K562 (cell line): ENCODE measurements around the gene SRCAP. TPM values are rescaled to one million over a fixed set of nuclear protein-coding genes. Genes with fewer than 3 reads are reported as not detected.
A peak's percentile ranks its signal among the peaks of the same experiment; 100 is the strongest.

Experiments
- EGR1 ChIP-seq: fragments of 450-650 bp; conservative IDR thresholded peaks from 2 replicates; pipeline ENCODE4 v1.6.1; 2017; ENCODE audit warnings: mild to moderate bottlenecking
- ELF1 ChIP-seq: fragments of 200-800 bp; sonication (Bioruptor generic); IDR thresholded peaks from 2 replicates; pipeline ENCODE4 v1.6.1; 2016; ENCODE audit warnings: missing genetic modification characterization, missing compliant biosample characterization
- FOXK1 ChIP-seq: sonication (generic); formaldehyde crosslinking; IDR thresholded peaks from 2 replicates; pipeline ENCODE4 v1.8.0; 2022; ENCODE audit warnings: missing genetic modification reagents, mild to moderate bottlenecking, borderline replicate concordance
- GMEB1 ChIP-seq: fragments of 250-450 bp; sonication (Bioruptor Pico); IDR thresholded peaks from 2 replicates; pipeline ENCODE4 v1.4.0; 2020; ENCODE audit warnings: mild to moderate bottlenecking
- HDGF ChIP-seq: fragments of 450-650 bp; IDR thresholded peaks from 2 replicates; pipeline ENCODE4 v1.6.1; 2016
- KAT8 ChIP-seq: fragments of 450-650 bp; IDR thresholded peaks from 2 replicates; pipeline ENCODE4 v1.6.1; 2016; ENCODE audit warnings: low read depth, mild to moderate bottlenecking
- KDM4B ChIP-seq, 2 experiments: fragments of 450-650 bp in 1 of 2; sonication (generic) in 1 of 2; IDR thresholded peaks; 2 replicates each; pipeline ENCODE4 v1.6.1; 2016 to 2017; ENCODE audit warnings: borderline replicate concordance in 2 of 2, antibody characterized with exemption in 1 of 2, low read depth in 1 of 2, mild to moderate bottlenecking in 1 of 2
- MIER1 ChIP-seq: fragments of 450-650 bp; IDR thresholded peaks from 2 replicates; pipeline ENCODE4 v1.6.1; 2016; ENCODE audit warnings: antibody characterized with exemption, mild to moderate bottlenecking, low read depth
- MITF ChIP-seq: IDR thresholded peaks from 2 replicates; pipeline ENCODE4 v1.6.1; 2014; ENCODE audit warnings: antibody characterized with exemption
- MTA1 ChIP-seq: fragments of 450-650 bp; IDR thresholded peaks from 2 replicates; pipeline ENCODE4 v1.6.1; 2017; ENCODE audit warnings: borderline replicate concordance
- NFIX ChIP-seq: fragments of 250-450 bp; sonication (Bioruptor Pico); IDR thresholded peaks from 2 replicates; pipeline ENCODE4 v1.4.0; 2020; ENCODE audit warnings: low read depth, mild to moderate bottlenecking, moderate library complexity
- NFXL1 ChIP-seq: fragments of 450-650 bp; formaldehyde crosslinking; IDR thresholded peaks from 2 replicates; pipeline ENCODE4 v1.4.0; 2021; ENCODE audit warnings: mild to moderate bottlenecking
- PHTF2 ChIP-seq: fragments of 250-450 bp; sonication (Bioruptor Pico); IDR thresholded peaks from 2 replicates; pipeline ENCODE4 v1.5.0; 2021; ENCODE audit warnings: mild to moderate bottlenecking
- POLR2AphosphoS2 ChIP-seq: IDR thresholded peaks from 2 replicates; pipeline ENCODE4 v1.6.1; 2012; ENCODE audit warnings: low read length, improper control_type of control experiment
- SOX6 ChIP-seq: fragments of 450-650 bp; IDR thresholded peaks from 2 replicates; pipeline ENCODE4 v1.6.1; 2014; ENCODE audit warnings: mild to moderate bottlenecking
- SP2 ChIP-seq: IDR thresholded peaks from 2 replicates; pipeline ENCODE4 v1.6.1; 2011; ENCODE audit warnings: mild to moderate bottlenecking, low read depth, low read length, moderate library complexity; ENCODE audit not compliant: poor library complexity, severe bottlenecking; ENCODE audit errors: extremely low read depth
- TCF7 ChIP-seq: sonication (generic); IDR thresholded peaks from 2 replicates; pipeline ENCODE4 v1.6.1; 2016; ENCODE audit warnings: antibody characterized with exemption, borderline replicate concordance
- TEAD4 ChIP-seq, 2 experiments: sonication (generic) in 1 of 2; formaldehyde crosslinking in 1 of 2; IDR thresholded peaks; 2 replicates each; pipeline versions ENCODE4 v1.6.1 to v1.8.0; 2012 to 2022; ENCODE audit warnings: borderline replicate concordance in 1 of 2, inconsistent platforms in 1 of 2, low read length in 1 of 2, mild to moderate bottlenecking in 1 of 2, missing genetic modification reagents in 1 of 2
- ZBTB17 ChIP-seq: fragments of 450-650 bp; formaldehyde crosslinking; IDR thresholded peaks from 2 replicates; pipeline ENCODE4 v1.4.0; 2020; ENCODE audit warnings: mild to moderate bottlenecking
- ZFP36 ChIP-seq: fragments of 150-350 bp; IDR thresholded peaks from 2 replicates; pipeline ENCODE4 v1.6.1; 2018; ENCODE audit warnings: low read length, low read depth; ENCODE audit not compliant: partially characterized antibody
- ZNF121 ChIP-seq: sonication (generic); formaldehyde crosslinking; conservative IDR thresholded peaks from 2 replicates; pipeline ENCODE4 v1.8.0; 2022; ENCODE audit warnings: missing genetic modification reagents
- ZNF347 ChIP-seq: fragments of 450-650 bp; formaldehyde crosslinking; IDR thresholded peaks from 2 replicates; pipeline ENCODE4 v1.4.0; 2020; ENCODE audit warnings: low read depth, mild to moderate bottlenecking, moderate library complexity
- ZNF512 ChIP-seq: IDR thresholded peaks from 2 replicates; pipeline ENCODE4 v1.6.1; 2016; ENCODE audit warnings: missing genetic modification characterization, missing compliant biosample characterization
- ZNF696 ChIP-seq: fragments of 250-450 bp; sonication (Bioruptor Pico); conservative IDR thresholded peaks from 2 replicates; pipeline ENCODE4 v1.4.0; 2020; ENCODE audit warnings: mild to moderate bottlenecking, moderate library complexity
- polyA plus RNA-seq, 8 experiments: library from polyadenylated mRNA; depleted of rRNA in 4 of 8; stranded (reverse) in 5 of 8; unstranded in 3 of 8; fragments of >200 nt; fragmentation: Nextera tagmentation in 2 of 8; fragmentation: Illumina TruSeq in 1 of 8; extraction: Ambion mirVana in 2 of 8; extraction: Trizol in 1 of 8; gene quantifications; 2 replicates each; pipeline versions ENCODE4 v1.2.1 to v1.2.3, GENCODE V29; 2011 to 2014; ENCODE audit warnings: inconsistent platforms in 1 of 8, missing spikeins in 1 of 8
- total RNA-seq, 7 experiments: library from RNA; depleted of rRNA in 6 of 7; stranded (reverse); fragments of >200 nt in 6 of 7; fragmentation: Illumina TruSeq in 2 of 7; extraction: Trizol in 2 of 7; gene quantifications; 2 replicates each; pipeline versions ENCODE4 v1.2.1 to v1.2.3, GENCODE V29; 2011 to 2021; ENCODE audit warnings: low replicate concordance in 1 of 7

Gene SRCAP
- total and polyA plus RNA-seq, 9 of the 15 experiments (the other 6 are each of a cell fraction or from before 2014, with no cell fraction given) = 0.21 to 62.6 (median 5.8) TPM

GRCh38 chr16:30761928-30762902 lies 63.2 kb downstream of the SRCAP start, which contains the start of the genes CFAP119 and RNF40 (continued):
- TF ChIP-seq GMEB1 (CRISPR knock-in tag) = peak; percentile 71
- TF ChIP-seq MITF = no peak
- TF ChIP-seq ZFP36 = no peak
- no peak for TF ChIP-seq HDGF
- TF ChIP-seq KDM4B (IDR thresholded peaks at IDR 0.05; ENCODE audit: borderline replicate concordance in 2 of 2, low read depth in 1 of 2) = no peak
- TF ChIP-seq POLR2AphosphoS2 = no peak
- no peak for TF ChIP-seq NFIX (CRISPR knock-in tag)
- TF ChIP-seq FOXK1 = 0 out of 2 replicates have a peak, but pooled peaks have one; percentile 12
- TF ChIP-seq ZNF696 = no peak
- no peak for TF ChIP-seq EGR1
- no peak for TF ChIP-seq ZNF121 (CRISPR knock-in tag)
- TF ChIP-seq ELF1 (tag) = no peak
- no peak for TF ChIP-seq KAT8
- no peak for TF ChIP-seq TEAD4 (IDR thresholded peaks at IDR 0.05; ENCODE audit: low read length)
- no peak for TF ChIP-seq TEAD4 (CRISPR knock-in tag; IDR thresholded peaks at IDR 0.05; ENCODE audit: borderline replicate concordance)
- TF ChIP-seq ZBTB17 = peak; percentile 55; the same call in 1 of the 2 replicates
- TF ChIP-seq PHTF2 (CRISPR knock-in tag) = no peak
- TF ChIP-seq SP2 = no peak
- TF ChIP-seq ZNF347 = no peak
- TF ChIP-seq SOX6 = no peak
- TF ChIP-seq NFXL1 (CRISPR knock-in tag) = no peak
- TF ChIP-seq TCF7 = no peak
- no peak for TF ChIP-seq MIER1
- no peak for TF ChIP-seq ZNF512 (tag)
- no peak for TF ChIP-seq MTA1
